A673 (cell line): ENCODE measurements around the gene CDADC1. TPM values are rescaled to one million over a fixed set of nuclear protein-coding genes. Genes with fewer than 3 reads are reported as not detected.
"Not testable (repeated sequence)": the region's sequence is repeated elsewhere in the genome, so short reads cannot be mapped to it uniquely, and the experiment has no call there.

ENCODE experiments used
- BruUV-seq: library from RNA; stranded (reverse); fragments of 400-500 nt; replicated peaks from 2 replicates; lab custom pipeline; 2021; lab: Mats Ljungman, UMichigan
- CTCF ChIA-PET: fragments of 300-600 bp; sonication (Branson Sonifier 250); formaldehyde crosslinking; loops from one replicate; lab custom pipeline; 2022; ENCODE audit warnings: antibody characterized with exemption; lab: Charles Lee
- POLR2A ChIA-PET: fragments of 300-600 bp; sonication (Branson Sonifier 250); formaldehyde crosslinking; loops from one replicate; lab custom pipeline; 2022; ENCODE audit warnings: antibody characterized with exemption; ENCODE audit not compliant: low non-redundant PET; lab: Charles Lee
- DNase-seq: peaks from one replicate; pipeline ENCODE4 v3.0.0-alpha.2; 2015; ENCODE audit warnings: low spot score
- H3K27ac ChIP-seq: fragments of 200-600 bp; sonication (generic); 2 replicates; pipeline ENCODE4 v1.5.1; 2016; ENCODE audit warnings: mixed run types, low read depth, mild to moderate bottlenecking, mixed read lengths, antibody characterized with exemption, low read length; ENCODE audit not compliant: poor library complexity, severe bottlenecking
- H3K27me3 ChIP-seq: fragments of 200-600 bp; sonication (generic); replicated peaks from 2 replicates; pipeline ENCODE4 v1.6.1; 2017; ENCODE audit warnings: mixed run types, low read depth, mild to moderate bottlenecking, mixed read lengths, antibody characterized with exemption, low read length; ENCODE audit not compliant: insufficient read depth, poor library complexity
- H3K36me3 ChIP-seq: fragments of 200-600 bp; sonication (generic); 2 replicates; pipeline ENCODE4 v1.6.1; 2016; ENCODE audit warnings: mixed run types, mild to moderate bottlenecking, mixed read lengths, antibody characterized with exemption, low read length; ENCODE audit not compliant: insufficient read depth, poor library complexity, severe bottlenecking
- H3K4me1 ChIP-seq: fragments of 200-600 bp; sonication (generic); 2 replicates; pipeline ENCODE4 v1.6.1; 2017; ENCODE audit warnings: mixed run types, mild to moderate bottlenecking, mixed read lengths, antibody characterized with exemption, low read length; ENCODE audit not compliant: insufficient read depth, poor library complexity, severe bottlenecking
- H3K4me3 ChIP-seq: fragments of 200-600 bp; sonication (generic); 2 replicates; pipeline ENCODE4 v1.5.1; 2016; ENCODE audit warnings: low read depth, mixed run types, mild to moderate bottlenecking, mixed read lengths, low read length; ENCODE audit not compliant: poor library complexity, severe bottlenecking
- H3K9me3 ChIP-seq: fragments of 200-600 bp; sonication (generic); 2 replicates; pipeline ENCODE4 v1.6.1; 2016; ENCODE audit warnings: mixed run types, low read depth, mild to moderate bottlenecking, mixed read lengths, antibody characterized with exemption, low read length; ENCODE audit not compliant: poor library complexity, severe bottlenecking
- CTCF ChIP-seq: fragments of 300-800, 200-600 bp; sonication (generic); conservative IDR thresholded peaks from 2 replicates; pipeline ENCODE4 v1.5.1; 2017; ENCODE audit warnings: low read depth, mild to moderate bottlenecking, antibody characterized with exemption, low read length, moderate library complexity, mixed read lengths
- EZH2 ChIP-seq: fragments of 200-600 bp; sonication (generic); IDR thresholded peaks from 2 replicates; pipeline ENCODE4 v1.6.1; 2017; ENCODE audit warnings: borderline replicate concordance, low read depth, mild to moderate bottlenecking, mixed read lengths, antibody characterized with exemption, low read length; ENCODE audit not compliant: poor library complexity, severe bottlenecking
- intact Hi-C: fragments of 100-400 bp; cut with micrococcal nuclease; formaldehyde crosslinking; loops from one replicate; pipeline ENCODE4 v1.10.0; 2022; ENCODE audit not compliant: unreplicated experiment
- total RNA-seq: library from RNA; stranded (reverse); gene quantifications from 2 replicates; pipeline ENCODE4 v1.2.3, GENCODE V29; 2021

Gene CDADC1
- total RNA-seq, 1 experiment from 2014 or later: 19.2 TPM

GRCh38 chr13:49288458-49288857 is 40.7 kb downstream of the CDADC1 start:
- Histone ChIP-seq H3K36me3 (no peaks in the 10 kb centered on the region), H3K27ac (no peak overlapping the region), H3K4me1 (no peaks in the 10 kb centered on the region), H3K4me3 (no peak overlapping the region), H3K27me3 (no peaks in the 10 kb centered on the region), H3K9me3 (no peaks in the 10 kb centered on the region)
- ChIA-PET CTCF (no interaction called here), POLR2A (no interaction called here)
- no peak for TF ChIP-seq EZH2
- TF ChIP-seq CTCF: no peak
- intact Hi-C loops: no loop called here
- DNase-seq: no peak
- BruUV-seq: no TSS peak

DNA sequence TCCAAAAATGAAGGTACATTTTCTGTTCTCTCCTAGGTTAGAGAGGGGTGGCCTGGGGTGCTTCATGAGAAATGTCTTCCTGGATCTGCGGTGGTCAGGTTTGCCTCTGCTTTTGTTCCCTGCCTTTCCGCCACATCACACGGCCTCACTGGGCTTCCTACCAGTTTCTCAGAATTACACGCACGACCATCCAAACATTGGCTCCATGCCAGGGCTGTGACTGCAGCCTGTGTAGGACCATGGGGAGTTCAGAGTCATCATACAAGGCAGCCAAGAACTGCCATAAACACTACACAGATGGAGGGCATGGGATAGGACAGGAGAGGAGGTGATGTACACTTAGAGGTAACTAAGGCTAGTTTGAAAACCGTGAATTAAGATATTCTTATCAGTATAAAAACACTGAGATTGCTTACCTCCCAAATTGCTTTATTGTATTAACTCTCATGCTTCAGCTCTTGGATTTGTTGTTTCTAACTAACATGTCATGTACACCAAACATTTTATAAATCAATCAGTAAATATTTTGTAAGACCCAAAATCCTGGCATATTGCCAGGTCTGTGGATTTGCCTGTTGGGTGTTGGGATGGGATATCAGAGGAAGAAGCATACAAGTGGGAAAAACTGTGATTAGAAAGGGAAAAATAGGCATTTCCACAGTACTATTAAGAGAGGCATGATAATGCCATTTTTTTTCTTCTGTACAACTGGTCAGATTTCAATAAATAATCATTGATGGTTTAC is 45.2 kb downstream of the CDADC1 start:
- ChIA-PET POLR2A (no interaction called here), CTCF (no interaction called here)
- no peaks in the 10 kb centered on the region for H3K4me1 ChIP-seq
- TF ChIP-seq EZH2: no peak
- no peak for TF ChIP-seq CTCF
- no peak overlapping the region for H3K27ac ChIP-seq
- no peaks in the 10 kb centered on the region for H3K27me3 ChIP-seq
- no peaks in the 10 kb centered on the region for H3K36me3 ChIP-seq
- intact Hi-C loops: no loop called here
- no TSS peak for BruUV-seq
- peak; percentile 39 for DNase-seq
- H3K4me3 ChIP-seq: no peak overlapping the region
- no peaks in the 10 kb centered on the region for H3K9me3 ChIP-seq

GRCh38 chr13:49294723-49295122 is 47.0 kb downstream of the CDADC1 start:
- H3K9me3 ChIP-seq, H3K27me3 ChIP-seq, H3K4me1 ChIP-seq, H3K4me3 ChIP-seq, DNase-seq, BruUV-seq, H3K27ac ChIP-seq, POLR2A ChIA-PET, intact Hi-C loops, H3K36me3 ChIP-seq: not testable (repeated sequence)
- CTCF ChIA-PET: interaction anchor here (0.6 kb wide), 1 partner anchor 330 kb away, joined by 4 read pairs; no protein-coding TSS in a partner anchor

DNA sequence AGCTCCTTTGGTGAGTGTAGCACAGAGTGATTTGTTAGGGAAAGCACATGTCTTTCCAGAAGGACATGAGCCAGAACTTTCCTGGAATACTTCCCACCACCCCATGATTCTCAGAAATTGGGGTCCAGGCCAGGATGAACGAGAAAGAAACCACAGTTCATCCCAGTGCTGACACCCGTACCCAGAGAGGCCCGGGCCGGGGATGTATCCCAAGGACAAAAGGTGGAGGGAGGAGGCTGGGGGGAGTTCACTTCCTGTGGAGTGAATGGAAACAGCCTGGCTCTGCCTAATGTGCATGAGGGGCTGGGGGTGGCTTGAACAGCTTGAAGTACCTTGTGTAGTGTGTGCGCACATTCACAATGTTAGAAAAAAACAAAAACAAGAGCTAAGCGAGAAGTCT is 47.5 kb downstream of the CDADC1 start:
- BruUV-seq: no TSS peak
- CTCF ChIA-PET: no interaction called here

More for the DNA sequence above, 47.5 kb downstream of the CDADC1 start:
- Histone ChIP-seq H3K27me3 (no peaks in the 10 kb centered on the region), H3K9me3 (no peaks in the 10 kb centered on the region), H3K27ac (no peak overlapping the region), H3K36me3 (no peaks in the 10 kb centered on the region), H3K4me3 (no peak overlapping the region), H3K4me1 (no peaks in the 10 kb centered on the region)
- POLR2A ChIA-PET: no interaction called here
- no peak for DNase-seq
- TF ChIP-seq CTCF: no peak
- no peak for TF ChIP-seq EZH2
- intact Hi-C loops: no loop called here
